ENCODE results near the gene AK3. TPM values are rescaled to one million over a fixed set of nuclear protein-coding genes. Genes with fewer than 3 reads are reported as not detected.

Gene AK3
- total RNA-seq, 1 donor from 2014 or later: 73.6 TPM

DNA sequence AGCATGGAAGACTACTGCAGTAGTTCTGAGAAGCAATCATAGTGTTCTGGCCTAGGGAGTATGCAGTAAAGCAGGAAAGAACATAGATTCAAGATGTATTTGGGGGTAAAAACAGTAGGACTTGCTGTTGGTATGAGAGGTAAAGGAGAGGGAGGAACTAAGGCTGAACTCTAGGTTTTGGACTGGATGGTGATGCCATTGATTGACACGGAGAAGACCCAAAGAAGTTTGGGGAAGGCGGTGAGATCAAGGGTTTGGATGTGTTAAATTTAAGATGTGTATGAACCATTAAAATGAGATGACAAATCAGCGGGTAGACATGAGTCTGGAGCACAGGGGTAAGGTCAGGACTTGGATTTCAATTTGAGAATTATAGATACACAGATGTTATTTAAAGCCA, 63.6 kb downstream of the AK3 start:
- Mint-ChIP-seq H3K4me1 (ENCODE audit: low read depth) (peaks cover 7% of the 10 kb centered on the region), H3K27ac (no peak overlapping the region), H3K36me3 (ENCODE audit: insufficient read depth) (no peaks in the 10 kb centered on the region), H3K9me3 (ENCODE audit: low read depth) (no peaks in the 10 kb centered on the region), H3K27me3 (no peaks in the 10 kb centered on the region), H3K4me3 (ENCODE audit: low read depth) (no peak overlapping the region)
- TF ChIP-seq, protein P1, sequence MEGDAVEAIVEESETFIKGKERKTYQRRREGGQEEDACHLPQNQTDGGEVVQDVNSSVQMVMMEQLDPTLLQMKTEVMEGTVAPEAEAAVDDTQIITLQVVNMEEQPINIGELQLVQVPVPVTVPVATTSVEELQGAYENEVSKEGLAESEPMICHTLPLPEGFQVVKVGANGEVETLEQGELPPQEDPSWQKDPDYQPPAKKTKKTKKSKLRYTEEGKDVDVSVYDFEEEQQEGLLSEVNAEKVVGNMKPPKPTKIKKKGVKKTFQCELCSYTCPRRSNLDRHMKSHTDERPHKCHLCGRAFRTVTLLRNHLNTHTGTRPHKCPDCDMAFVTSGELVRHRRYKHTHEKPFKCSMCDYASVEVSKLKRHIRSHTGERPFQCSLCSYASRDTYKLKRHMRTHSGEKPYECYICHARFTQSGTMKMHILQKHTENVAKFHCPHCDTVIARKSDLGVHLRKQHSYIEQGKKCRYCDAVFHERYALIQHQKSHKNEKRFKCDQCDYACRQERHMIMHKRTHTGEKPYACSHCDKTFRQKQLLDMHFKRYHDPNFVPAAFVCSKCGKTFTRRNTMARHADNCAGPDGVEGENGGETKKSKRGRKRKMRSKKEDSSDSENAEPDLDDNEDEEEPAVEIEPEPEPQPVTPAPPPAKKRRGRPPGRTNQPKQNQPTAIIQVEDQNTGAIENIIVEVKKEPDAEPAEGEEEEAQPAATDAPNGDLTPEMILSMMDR (IDR thresholded peaks at IDR 0.05; ENCODE audit: unreplicated experiment): no peak
- no peak for DNase-seq (ENCODE audit: low spot score, unreplicated experiment)

DNA sequence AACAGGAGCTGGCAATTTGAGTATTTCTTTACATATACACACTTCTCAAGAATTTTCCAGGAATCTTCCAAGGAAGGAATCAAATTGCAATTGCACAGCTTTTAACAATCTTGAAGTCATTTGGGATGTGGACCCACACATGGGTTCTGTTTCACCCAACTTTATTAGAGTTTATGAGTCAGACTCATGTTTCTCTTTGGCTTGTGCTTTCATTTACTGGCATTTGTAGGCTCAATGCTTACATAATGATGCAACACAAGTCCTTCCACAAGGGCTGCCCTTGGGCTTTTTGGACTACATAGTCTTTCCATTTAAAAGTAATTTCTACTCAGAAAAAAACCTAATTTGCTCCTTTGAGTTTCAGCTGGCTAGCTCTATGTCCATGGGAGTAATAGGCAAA, 66.2 kb downstream of the AK3 start:
- Mint-ChIP-seq H3K27ac (no peak overlapping the region), H3K4me1 (ENCODE audit: low read depth) (peaks cover 5% of the 10 kb centered on the region), H3K36me3 (ENCODE audit: insufficient read depth) (no peaks in the 10 kb centered on the region), H3K27me3 (no peaks in the 10 kb centered on the region), H3K4me3 (ENCODE audit: low read depth) (no peak overlapping the region), H3K9me3 (ENCODE audit: low read depth) (no peaks in the 10 kb centered on the region)
- TF ChIP-seq, protein P1 (IDR thresholded peaks at IDR 0.05; ENCODE audit: unreplicated experiment): no peak
- no peak for DNase-seq (ENCODE audit: low spot score, unreplicated experiment)

GRCh38 chr9:4671737-4672136, 69.3 kb downstream of the AK3 start:
- Mint-ChIP-seq H3K4me1 (ENCODE audit: low read depth) (peaks cover 8% of the 10 kb centered on the region), H3K4me3 (ENCODE audit: low read depth) (no peak overlapping the region), H3K27ac (no peak overlapping the region), H3K27me3 (no peaks in the 10 kb centered on the region), H3K9me3 (ENCODE audit: low read depth) (no peaks in the 10 kb centered on the region), H3K36me3 (ENCODE audit: insufficient read depth) (no peaks in the 10 kb centered on the region)
- TF ChIP-seq, protein P1 (IDR thresholded peaks at IDR 0.05; ENCODE audit: unreplicated experiment): no peak
- no peak for DNase-seq (ENCODE audit: low spot score, unreplicated experiment)

- Mint-ChIP-seq H3K4me1 (ENCODE audit: low read depth) (peaks cover 15% of the 10 kb centered on the region), H3K36me3 (ENCODE audit: insufficient read depth) (no peaks in the 10 kb centered on the region), H3K27me3 (no peaks in the 10 kb centered on the region), H3K4me3 (ENCODE audit: low read depth) (no peak overlapping the region), H3K27ac (no peak overlapping the region), H3K9me3 (ENCODE audit: low read depth) (no peaks in the 10 kb centered on the region)
- no peak for DNase-seq (ENCODE audit: low spot score, unreplicated experiment)
- TF ChIP-seq, protein P1 (IDR thresholded peaks at IDR 0.05; ENCODE audit: unreplicated experiment): no peak
Measured at GRCh38 chr9:4670591-4670990, 70.4 kb downstream of the AK3 start.

GRCh38 chr9:4669890-4670289, 71.1 kb downstream of the AK3 start:
- no peak overlapping the region for H3K4me3 Mint-ChIP-seq (ENCODE audit: low read depth)
- no peak for DNase-seq (ENCODE audit: low spot score, unreplicated experiment)
- H3K27ac Mint-ChIP-seq: no peak overlapping the region
- no peaks in the 10 kb centered on the region for H3K9me3 Mint-ChIP-seq (ENCODE audit: low read depth)
- H3K27me3 Mint-ChIP-seq: no peaks in the 10 kb centered on the region
- TF ChIP-seq, protein P1 (IDR thresholded peaks at IDR 0.05; ENCODE audit: unreplicated experiment): no peak
- H3K4me1 Mint-ChIP-seq (ENCODE audit: low read depth): peaks cover 20% of the 10 kb centered on the region
- H3K36me3 Mint-ChIP-seq (ENCODE audit: insufficient read depth): no peaks in the 10 kb centered on the region

Data from progenitor cell of endocrine pancreas (in vitro differentiated cells).